Left lung (tissue), 10 donors: ENCODE data around the gene SNAP47. TPM values are rescaled to one million over a fixed set of nuclear protein-coding genes. Genes with fewer than 3 reads are reported as not detected.
A peak's percentile ranks its signal among the peaks of the same experiment; 100 is the strongest.

Experiments used
- ATAC-seq: fragments of 200-7000 bp; cut with Tn5 transposase; one replicate; pipeline ENCODE4 v1.9.1; 2020; ENCODE audit warnings: moderate library complexity
- DNase-seq, 4 donors: peaks; one replicate each; pipeline ENCODE4 v3.0.0-alpha.2; 2013 to 2020
- H3K27ac ChIP-seq, 2 donors: fragments of 200-600 bp; sonication (generic) in 1 of 2; one replicate each; pipeline versions ENCODE4 v1.5.0 to v1.8.0; 2020 to 2021
- H3K27me3 ChIP-seq, 2 donors: fragments of 200-600 bp; sonication (generic) in 1 of 2; one replicate each; pipeline versions ENCODE4 v1.5.0 to v1.8.0; 2020 to 2021
- H3K36me3 ChIP-seq, 2 donors: fragments of 200-600 bp; sonication (generic) in 1 of 2; one replicate each; pipeline versions ENCODE4 v1.5.0 to v1.8.0; 2020 to 2021
- H3K4me1 ChIP-seq, 2 donors: fragments of 200-600 bp; one replicate each; pipeline ENCODE4 v1.8.0; 2021
- H3K4me3 ChIP-seq, 2 donors: fragments of 200-600 bp; sonication (generic) in 1 of 2; one replicate each; pipeline versions ENCODE4 v1.5.0 to v1.8.0; 2020 to 2021; ENCODE audit warnings: mild to moderate bottlenecking in 1 of 2
- H3K9me3 ChIP-seq, 2 donors: fragments of 200-600 bp; sonication (generic) in 1 of 2; one replicate each; pipeline versions ENCODE4 v1.5.0 to v1.8.0; 2020 to 2021
- intact Hi-C, 2 donors: fragments of 100-400 bp; cut with DNase I; formaldehyde crosslinking; loops; one replicate each; pipeline versions ENCODE4 v1.11.2 to v1.14.2; 2022
- polyA plus RNA-seq, 6 donors: library from polyadenylated mRNA; unstranded; fragments of 120-200 nt; gene quantifications; one replicate each; pipeline ENCODE4 v1.2.1, GENCODE V29; 2013; ENCODE audit not compliant: insufficient read length in 6 of 6
- total RNA-seq, 2 donors: library from RNA; stranded (reverse); fragmentation: NEBNext Ultra II Directional; extraction: Animal tissue kit (Norgen Biotek cat#: 25700); gene quantifications; one replicate each; pipeline ENCODE4 v1.2.1, GENCODE V29; 2021
- TF ChIP-seq, protein P1 (sequence below), 2 donors: fragments of 200-600 bp; sonication (generic) in 1 of 2; IDR thresholded peaks; one replicate each; pipeline versions ENCODE4 v1.5.0 to v1.8.0; 2021; ENCODE audit warnings: antibody characterized with exemption in 2 of 2
- donor health status: DM: no; HTN: yes; CAD: no.
- donor health status: DM: no; HTN: no; CAD: no.

SNAP47 gene
- total and polyA plus RNA-seq, 8 donors = 24.5 to 44.9 (median 41.3) TPM

DNA sequence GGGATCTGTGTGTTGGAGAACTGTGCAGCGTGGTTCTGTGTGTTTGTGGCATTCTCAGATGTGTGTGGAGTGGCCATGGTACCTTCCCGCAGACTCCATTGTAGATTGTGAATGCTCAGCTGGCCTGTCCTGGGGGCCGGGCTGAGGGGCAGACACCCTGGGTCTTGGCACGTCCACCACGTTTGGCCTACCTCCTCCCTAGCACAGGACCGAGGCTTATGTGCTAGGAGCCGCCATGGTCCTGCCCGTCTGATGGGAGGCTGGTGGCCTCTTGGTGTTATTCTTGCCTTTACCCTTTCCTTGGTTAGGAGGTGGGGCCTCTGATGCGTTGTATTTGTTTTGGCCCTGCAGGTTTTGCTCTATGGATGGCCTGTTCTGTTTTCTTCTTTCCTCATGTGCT is 25.1 kb downstream of the SNAP47 start:
- Histone ChIP-seq H3K4me3 (no peak overlapping the region), H3K27me3 (no peaks in the 10 kb centered on the region), H3K4me1 (peaks cover 11 to 23% of the 10 kb centered on the region in 2 donors), H3K36me3 (peaks cover 0 to 40% of the 10 kb centered on the region in 2 donors), H3K9me3 (no peaks in the 10 kb centered on the region), H3K27ac (no peak overlapping the region)
- intact Hi-C loops = loop anchor here (5.0 to 10.0 kb wide), 2 partner anchors 184 to 187 kb away; partner anchors contain the start of gene WNT9A (in 2 of the 2)
- ATAC-seq (no peak), DNase-seq (no peak)
- TF ChIP-seq, protein P1, sequence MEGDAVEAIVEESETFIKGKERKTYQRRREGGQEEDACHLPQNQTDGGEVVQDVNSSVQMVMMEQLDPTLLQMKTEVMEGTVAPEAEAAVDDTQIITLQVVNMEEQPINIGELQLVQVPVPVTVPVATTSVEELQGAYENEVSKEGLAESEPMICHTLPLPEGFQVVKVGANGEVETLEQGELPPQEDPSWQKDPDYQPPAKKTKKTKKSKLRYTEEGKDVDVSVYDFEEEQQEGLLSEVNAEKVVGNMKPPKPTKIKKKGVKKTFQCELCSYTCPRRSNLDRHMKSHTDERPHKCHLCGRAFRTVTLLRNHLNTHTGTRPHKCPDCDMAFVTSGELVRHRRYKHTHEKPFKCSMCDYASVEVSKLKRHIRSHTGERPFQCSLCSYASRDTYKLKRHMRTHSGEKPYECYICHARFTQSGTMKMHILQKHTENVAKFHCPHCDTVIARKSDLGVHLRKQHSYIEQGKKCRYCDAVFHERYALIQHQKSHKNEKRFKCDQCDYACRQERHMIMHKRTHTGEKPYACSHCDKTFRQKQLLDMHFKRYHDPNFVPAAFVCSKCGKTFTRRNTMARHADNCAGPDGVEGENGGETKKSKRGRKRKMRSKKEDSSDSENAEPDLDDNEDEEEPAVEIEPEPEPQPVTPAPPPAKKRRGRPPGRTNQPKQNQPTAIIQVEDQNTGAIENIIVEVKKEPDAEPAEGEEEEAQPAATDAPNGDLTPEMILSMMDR (IDR thresholded peaks at IDR 0.05) = no peak

DNA sequence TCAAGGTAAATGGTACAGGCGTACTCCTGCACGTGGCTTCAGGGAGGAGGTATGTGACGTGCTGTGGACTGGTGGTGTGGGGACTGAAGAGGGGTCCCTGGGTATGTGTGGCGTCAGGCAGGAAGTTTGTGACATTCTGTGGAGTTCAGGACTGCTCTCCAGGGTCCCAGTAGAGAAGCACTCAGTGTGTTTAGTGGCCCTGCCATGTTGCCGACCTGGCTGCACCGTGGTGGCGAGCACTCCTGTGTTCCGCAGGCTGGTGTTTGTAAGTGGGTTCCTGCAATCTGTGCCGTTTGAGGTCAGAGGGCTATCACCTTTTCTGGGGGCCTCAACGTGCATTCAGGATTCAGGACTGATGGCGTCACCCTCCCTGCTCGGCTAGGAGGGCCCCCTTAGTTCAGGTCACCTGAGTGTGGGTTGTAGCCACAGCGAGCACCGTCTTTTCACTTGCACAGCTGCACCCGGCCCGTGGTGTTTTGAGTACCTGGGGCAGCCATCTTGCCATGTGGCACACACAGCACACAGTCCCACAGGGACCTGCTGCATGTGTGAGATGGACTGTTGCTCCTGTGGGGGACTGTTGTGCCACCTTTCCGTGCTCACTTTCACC is 26.5 kb downstream of the SNAP47 start:
- TF ChIP-seq, protein P1 (IDR thresholded peaks at IDR 0.05) = no peak
- H3K27me3 ChIP-seq = no peaks in the 10 kb centered on the region
- H3K9me3 ChIP-seq = no peaks in the 10 kb centered on the region
- intact Hi-C loops = loop anchor here (5.0 to 10.0 kb wide), 2 partner anchors 183 to 186 kb away; partner anchors contain the start of gene WNT9A (in 2 of the 2)
- H3K4me1 ChIP-seq = peaks cover 11 to 25% of the 10 kb centered on the region in 2 donors
- peaks cover 0 to 40% of the 10 kb centered on the region in 2 donors for H3K36me3 ChIP-seq
- no peak for ATAC-seq
- H3K4me3 ChIP-seq = no peak overlapping the region
- H3K27ac ChIP-seq = peak overlapping the region in 1 of 2 donors; percentile 45
- no peak for DNase-seq

DNA sequence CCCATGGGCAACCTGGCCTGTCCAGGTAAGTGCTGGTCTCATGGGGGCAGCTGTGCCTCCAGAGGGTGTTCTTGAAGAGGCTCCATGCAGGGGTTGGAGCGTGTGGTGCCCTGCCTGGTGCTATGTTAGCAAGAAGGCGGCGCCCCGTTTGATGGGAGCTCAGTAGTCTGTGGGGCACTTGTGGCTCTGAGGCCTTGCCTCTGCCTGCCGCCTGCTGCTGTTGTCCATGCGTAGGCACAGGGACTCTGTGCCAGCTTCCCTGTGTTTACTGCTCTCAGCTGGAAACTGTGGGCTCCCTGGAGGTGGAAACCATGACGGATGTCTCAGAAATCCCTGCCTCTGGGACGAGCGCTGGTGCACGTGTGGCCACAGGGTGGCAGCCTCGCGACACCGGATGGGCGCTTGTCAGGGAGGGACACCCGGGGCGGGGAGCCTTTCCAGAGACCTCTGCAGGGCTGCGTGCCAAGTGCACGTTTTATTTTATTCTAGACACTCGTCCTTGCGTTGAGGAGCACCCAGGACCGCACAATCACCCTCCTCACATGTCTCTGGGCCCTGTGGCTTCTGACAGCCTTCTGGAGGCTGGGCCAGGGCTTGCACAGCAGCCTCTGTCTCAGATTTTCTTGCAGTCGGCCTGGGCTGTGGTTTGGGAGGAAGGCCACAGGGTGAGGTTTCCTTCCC is 27.1 kb downstream of the SNAP47 start:
- H3K9me3 ChIP-seq = no peaks in the 10 kb centered on the region
- peaks cover 0 to 47% of the 10 kb centered on the region in 2 donors for H3K36me3 ChIP-seq
- peak overlapping the region in 1 of 2 donors; percentile 45 for H3K27ac ChIP-seq
- ATAC-seq (peak; percentile 94), DNase-seq (peak; percentile 72 to 93 (median 84))
- TF ChIP-seq, protein P1 (IDR thresholded peaks at IDR 0.05) = peak; percentile 82 to 84
- no peaks in the 10 kb centered on the region for H3K27me3 ChIP-seq
- intact Hi-C loops = loop anchor here (5.0 to 10.0 kb wide), 2 partner anchors 182 to 185 kb away; partner anchors contain the start of gene WNT9A (in 2 of the 2)
- H3K4me1 ChIP-seq = peaks cover 11 to 31% of the 10 kb centered on the region in 2 donors
- H3K4me3 ChIP-seq = no peak overlapping the region

DNA sequence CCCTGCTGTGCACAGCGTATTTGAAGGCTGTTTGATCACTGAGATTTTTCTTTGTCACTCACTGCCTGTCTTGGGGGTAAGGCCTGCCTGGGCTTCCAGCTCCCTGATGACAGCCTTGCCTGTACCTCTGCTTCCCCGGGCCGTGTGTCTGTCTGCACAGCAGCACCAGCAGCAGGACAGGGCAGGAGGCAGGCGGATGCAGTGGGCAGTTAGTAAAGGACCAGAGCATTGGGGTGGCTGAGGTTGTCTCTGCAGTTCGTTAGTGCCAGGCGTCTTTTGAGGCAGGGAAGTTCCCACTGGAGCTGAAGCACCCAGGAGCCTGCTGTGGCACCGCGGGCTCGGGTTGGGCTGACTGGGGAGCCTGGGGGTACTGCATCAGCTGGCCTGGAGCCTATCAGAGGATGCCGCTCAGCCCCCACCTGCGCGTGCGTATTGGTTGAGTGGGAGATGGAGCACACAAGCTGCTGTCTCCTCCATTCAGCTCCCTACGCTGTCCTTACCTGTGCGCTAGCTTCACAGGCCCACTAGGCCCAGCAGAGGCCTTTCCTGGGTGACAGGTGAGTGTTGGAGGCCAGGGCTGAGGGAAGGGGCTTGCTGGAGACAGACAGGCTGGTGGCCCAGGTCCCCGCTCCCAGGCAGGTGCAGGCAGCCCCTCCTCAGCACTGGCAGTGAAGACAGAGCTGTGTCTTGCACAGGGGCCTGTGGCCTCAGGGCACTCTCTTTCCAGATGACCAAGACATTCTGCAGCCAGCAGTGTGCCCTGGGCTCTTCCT is 28.2 kb downstream of the SNAP47 start:
- TF ChIP-seq, protein P1 (IDR thresholded peaks at IDR 0.05) = no peak
- DNase-seq (no peak), ATAC-seq (no peak)
- H3K36me3 ChIP-seq = peaks cover 0 to 57% of the 10 kb centered on the region in 2 donors
- intact Hi-C loops = loop anchor here (5.0 to 10.0 kb wide), 2 partner anchors 181 to 184 kb away; partner anchors contain the start of gene WNT9A (in 2 of the 2)
- H3K27me3 ChIP-seq = no peaks in the 10 kb centered on the region
- H3K27ac ChIP-seq = peak overlapping the region in 1 of 2 donors; percentile 41
- no peaks in the 10 kb centered on the region for H3K9me3 ChIP-seq
- H3K4me1 ChIP-seq = peaks cover 11 to 35% of the 10 kb centered on the region in 2 donors
- no peak overlapping the region for H3K4me3 ChIP-seq
